ENCODE measurements around the gene SCPEP1. TPM values are rescaled to one million over a fixed set of nuclear protein-coding genes. Genes with fewer than 3 reads are reported as not detected.

The SCPEP1 gene
- total and polyA plus RNA-seq, 10 of the 15 experiments (the other 5 are each of a cell fraction or from before 2014, with no cell fraction given), result 31.2 to 80.2 (median 40.7) TPM

- TF ChIP-seq TCF7 (IDR thresholded peaks at IDR 0.05; ENCODE audit: borderline replicate concordance) (no peak), WRNIP1 (IDR thresholded peaks at IDR 0.05; ENCODE audit: borderline replicate concordance, low read depth, low read length) (no peak), MTA2 (IDR thresholded peaks at IDR 0.05; ENCODE audit: low read depth) (no peak), NFIC (IDR thresholded peaks at IDR 0.05; ENCODE audit: low read depth, low read length) (no peak), BRCA1 (IDR thresholded peaks at IDR 0.05; ENCODE audit: low read depth, low read length) (no peak), CHD4 (IDR thresholded peaks at IDR 0.05) (no peak), IKZF2 (IDR thresholded peaks at IDR 0.05) (no peak), CHD1 (IDR thresholded peaks at IDR 0.05; ENCODE audit: low read depth, low read length) (no peak), MEF2A (IDR thresholded peaks at IDR 0.05; ENCODE audit: insufficient read depth, low read depth, low read length) (no peak), MYB (IDR thresholded peaks at IDR 0.05; ENCODE audit: borderline replicate concordance, low read depth, low read length) (no peak), TCF3 (IDR thresholded peaks at IDR 0.05; ENCODE audit: borderline replicate concordance, insufficient read depth, low read depth, low read length) (no peak), RUNX3 (IDR thresholded peaks at IDR 0.05; ENCODE audit: low read length) (no peak)
- TF ChIP-seq, protein P1, sequence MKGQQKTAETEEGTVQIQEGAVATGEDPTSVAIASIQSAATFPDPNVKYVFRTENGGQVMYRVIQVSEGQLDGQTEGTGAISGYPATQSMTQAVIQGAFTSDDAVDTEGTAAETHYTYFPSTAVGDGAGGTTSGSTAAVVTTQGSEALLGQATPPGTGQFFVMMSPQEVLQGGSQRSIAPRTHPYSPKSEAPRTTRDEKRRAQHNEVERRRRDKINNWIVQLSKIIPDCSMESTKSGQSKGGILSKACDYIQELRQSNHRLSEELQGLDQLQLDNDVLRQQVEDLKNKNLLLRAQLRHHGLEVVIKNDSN (IDR thresholded peaks at IDR 0.05; ENCODE audit: borderline replicate concordance, extremely low read length, insufficient read depth, low read depth, low read length), result no peak
- TF ChIP-seq, protein P2, sequence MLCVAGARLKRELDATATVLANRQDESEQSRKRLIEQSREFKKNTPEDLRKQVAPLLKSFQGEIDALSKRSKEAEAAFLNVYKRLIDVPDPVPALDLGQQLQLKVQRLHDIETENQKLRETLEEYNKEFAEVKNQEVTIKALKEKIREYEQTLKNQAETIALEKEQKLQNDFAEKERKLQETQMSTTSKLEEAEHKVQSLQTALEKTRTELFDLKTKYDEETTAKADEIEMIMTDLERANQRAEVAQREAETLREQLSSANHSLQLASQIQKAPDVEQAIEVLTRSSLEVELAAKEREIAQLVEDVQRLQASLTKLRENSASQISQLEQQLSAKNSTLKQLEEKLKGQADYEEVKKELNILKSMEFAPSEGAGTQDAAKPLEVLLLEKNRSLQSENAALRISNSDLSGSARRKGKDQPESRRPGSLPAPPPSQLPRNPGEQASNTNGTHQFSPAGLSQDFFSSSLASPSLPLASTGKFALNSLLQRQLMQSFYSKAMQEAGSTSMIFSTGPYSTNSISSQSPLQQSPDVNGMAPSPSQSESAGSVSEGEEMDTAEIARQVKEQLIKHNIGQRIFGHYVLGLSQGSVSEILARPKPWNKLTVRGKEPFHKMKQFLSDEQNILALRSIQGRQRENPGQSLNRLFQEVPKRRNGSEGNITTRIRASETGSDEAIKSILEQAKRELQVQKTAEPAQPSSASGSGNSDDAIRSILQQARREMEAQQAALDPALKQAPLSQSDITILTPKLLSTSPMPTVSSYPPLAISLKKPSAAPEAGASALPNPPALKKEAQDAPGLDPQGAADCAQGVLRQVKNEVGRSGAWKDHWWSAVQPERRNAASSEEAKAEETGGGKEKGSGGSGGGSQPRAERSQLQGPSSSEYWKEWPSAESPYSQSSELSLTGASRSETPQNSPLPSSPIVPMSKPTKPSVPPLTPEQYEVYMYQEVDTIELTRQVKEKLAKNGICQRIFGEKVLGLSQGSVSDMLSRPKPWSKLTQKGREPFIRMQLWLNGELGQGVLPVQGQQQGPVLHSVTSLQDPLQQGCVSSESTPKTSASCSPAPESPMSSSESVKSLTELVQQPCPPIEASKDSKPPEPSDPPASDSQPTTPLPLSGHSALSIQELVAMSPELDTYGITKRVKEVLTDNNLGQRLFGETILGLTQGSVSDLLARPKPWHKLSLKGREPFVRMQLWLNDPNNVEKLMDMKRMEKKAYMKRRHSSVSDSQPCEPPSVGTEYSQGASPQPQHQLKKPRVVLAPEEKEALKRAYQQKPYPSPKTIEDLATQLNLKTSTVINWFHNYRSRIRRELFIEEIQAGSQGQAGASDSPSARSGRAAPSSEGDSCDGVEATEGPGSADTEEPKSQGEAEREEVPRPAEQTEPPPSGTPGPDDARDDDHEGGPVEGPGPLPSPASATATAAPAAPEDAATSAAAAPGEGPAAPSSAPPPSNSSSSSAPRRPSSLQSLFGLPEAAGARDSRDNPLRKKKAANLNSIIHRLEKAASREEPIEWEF (IDR thresholded peaks at IDR 0.05; ENCODE audit: insufficient replicate concordance, low read depth, low read length), result no peak
Observed at GRCh38 chr17:57001541-57001940, 23.6 kb downstream of the SCPEP1 start (continued).
